Panc1 (cell line): ENCODE measurements around the gene TEDC1.

ENCODE experiments used
- POLR2AphosphoS5 ChIP-seq: IDR thresholded peaks from 2 replicates; pipeline ENCODE4 v1.6.1; 2012; ENCODE audit warnings: mild to moderate bottlenecking, low read depth, low read length, moderate library complexity
- SIN3A ChIP-seq: IDR thresholded peaks from 2 replicates; pipeline ENCODE4 v1.6.1; 2012; ENCODE audit warnings: low read depth, mild to moderate bottlenecking, low read length, moderate library complexity, borderline replicate concordance; ENCODE audit not compliant: insufficient read depth
- TCF7L2 ChIP-seq: IDR thresholded peaks from 2 replicates; pipeline ENCODE4 v1.6.1; 2011; ENCODE audit warnings: mild to moderate bottlenecking, low read depth, low read length, inconsistent platforms
- TF ChIP-seq, protein P1 (sequence below), 2 experiments: IDR thresholded peaks; 2 replicates each; pipeline ENCODE4 v1.6.1; 2011 to 2012; ENCODE audit warnings: low read depth in 2 of 2, control low read depth in 1 of 2, low read length in 1 of 2, mild to moderate bottlenecking in 1 of 2, moderate library complexity in 1 of 2; ENCODE audit not compliant: insufficient read depth in 1 of 2
- TF ChIP-seq, protein P2 (sequence below): fragments of 450-650 bp; IDR thresholded peaks from 2 replicates; pipeline ENCODE4 v1.5.1; 2017; ENCODE audit warnings: mild to moderate bottlenecking

DNA sequence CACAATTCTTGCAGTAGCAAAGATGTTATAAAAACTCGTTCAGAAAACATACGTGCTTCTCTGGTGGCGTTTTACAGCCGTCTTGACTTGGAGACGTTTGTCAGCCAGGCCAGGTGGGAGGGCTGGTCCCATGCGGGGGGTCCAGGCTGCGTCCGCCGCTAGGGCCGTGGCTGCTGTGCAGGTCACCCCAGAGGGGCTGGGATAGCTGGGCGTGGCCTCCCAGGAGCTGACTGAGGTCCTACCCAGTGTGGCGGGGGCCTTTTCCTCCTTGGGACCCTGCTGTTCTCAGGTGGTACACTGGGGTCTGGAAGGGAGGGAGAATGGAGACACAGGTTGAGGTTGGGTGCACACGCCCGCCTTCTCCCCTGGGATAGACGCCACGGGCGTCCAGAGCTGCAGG is 46.2 kb upstream of the TEDC1 start:
- TF ChIP-seq, protein P1, sequence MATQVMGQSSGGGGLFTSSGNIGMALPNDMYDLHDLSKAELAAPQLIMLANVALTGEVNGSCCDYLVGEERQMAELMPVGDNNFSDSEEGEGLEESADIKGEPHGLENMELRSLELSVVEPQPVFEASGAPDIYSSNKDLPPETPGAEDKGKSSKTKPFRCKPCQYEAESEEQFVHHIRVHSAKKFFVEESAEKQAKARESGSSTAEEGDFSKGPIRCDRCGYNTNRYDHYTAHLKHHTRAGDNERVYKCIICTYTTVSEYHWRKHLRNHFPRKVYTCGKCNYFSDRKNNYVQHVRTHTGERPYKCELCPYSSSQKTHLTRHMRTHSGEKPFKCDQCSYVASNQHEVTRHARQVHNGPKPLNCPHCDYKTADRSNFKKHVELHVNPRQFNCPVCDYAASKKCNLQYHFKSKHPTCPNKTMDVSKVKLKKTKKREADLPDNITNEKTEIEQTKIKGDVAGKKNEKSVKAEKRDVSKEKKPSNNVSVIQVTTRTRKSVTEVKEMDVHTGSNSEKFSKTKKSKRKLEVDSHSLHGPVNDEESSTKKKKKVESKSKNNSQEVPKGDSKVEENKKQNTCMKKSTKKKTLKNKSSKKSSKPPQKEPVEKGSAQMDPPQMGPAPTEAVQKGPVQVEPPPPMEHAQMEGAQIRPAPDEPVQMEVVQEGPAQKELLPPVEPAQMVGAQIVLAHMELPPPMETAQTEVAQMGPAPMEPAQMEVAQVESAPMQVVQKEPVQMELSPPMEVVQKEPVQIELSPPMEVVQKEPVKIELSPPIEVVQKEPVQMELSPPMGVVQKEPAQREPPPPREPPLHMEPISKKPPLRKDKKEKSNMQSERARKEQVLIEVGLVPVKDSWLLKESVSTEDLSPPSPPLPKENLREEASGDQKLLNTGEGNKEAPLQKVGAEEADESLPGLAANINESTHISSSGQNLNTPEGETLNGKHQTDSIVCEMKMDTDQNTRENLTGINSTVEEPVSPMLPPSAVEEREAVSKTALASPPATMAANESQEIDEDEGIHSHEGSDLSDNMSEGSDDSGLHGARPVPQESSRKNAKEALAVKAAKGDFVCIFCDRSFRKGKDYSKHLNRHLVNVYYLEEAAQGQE (IDR thresholded peaks at IDR 0.05; ENCODE audit: insufficient read depth in 1 of 2, low read depth in 2 of 2, low read length in 1 of 2), result no peak
- TF ChIP-seq, protein P2, sequence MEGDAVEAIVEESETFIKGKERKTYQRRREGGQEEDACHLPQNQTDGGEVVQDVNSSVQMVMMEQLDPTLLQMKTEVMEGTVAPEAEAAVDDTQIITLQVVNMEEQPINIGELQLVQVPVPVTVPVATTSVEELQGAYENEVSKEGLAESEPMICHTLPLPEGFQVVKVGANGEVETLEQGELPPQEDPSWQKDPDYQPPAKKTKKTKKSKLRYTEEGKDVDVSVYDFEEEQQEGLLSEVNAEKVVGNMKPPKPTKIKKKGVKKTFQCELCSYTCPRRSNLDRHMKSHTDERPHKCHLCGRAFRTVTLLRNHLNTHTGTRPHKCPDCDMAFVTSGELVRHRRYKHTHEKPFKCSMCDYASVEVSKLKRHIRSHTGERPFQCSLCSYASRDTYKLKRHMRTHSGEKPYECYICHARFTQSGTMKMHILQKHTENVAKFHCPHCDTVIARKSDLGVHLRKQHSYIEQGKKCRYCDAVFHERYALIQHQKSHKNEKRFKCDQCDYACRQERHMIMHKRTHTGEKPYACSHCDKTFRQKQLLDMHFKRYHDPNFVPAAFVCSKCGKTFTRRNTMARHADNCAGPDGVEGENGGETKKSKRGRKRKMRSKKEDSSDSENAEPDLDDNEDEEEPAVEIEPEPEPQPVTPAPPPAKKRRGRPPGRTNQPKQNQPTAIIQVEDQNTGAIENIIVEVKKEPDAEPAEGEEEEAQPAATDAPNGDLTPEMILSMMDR, result no peak
- TF ChIP-seq POLR2AphosphoS5 (no peak), SIN3A (no peak), TCF7L2 (no peak)
